Panc1 (cell line): Measurements from ENCODE around the gene ZBTB8A. TPM values are rescaled to one million over a fixed set of nuclear protein-coding genes. Genes with fewer than 3 reads are reported as not detected.

Experiments
- ATAC-seq: fragments of 200-7000 bp; cut with Tn5 transposase; 2 replicates; pipeline ENCODE4 v1.9.1; 2020; ENCODE audit warnings: mild to moderate bottlenecking, moderate library complexity
- BruUV-seq: library from RNA; stranded (reverse); fragments of 400-500 nt; replicated peaks from 2 replicates; lab custom pipeline; 2021; lab: Mats Ljungman, UMichigan
- CTCF ChIA-PET: fragments of 300-600 bp; sonication (Branson Sonifier 250); formaldehyde crosslinking; loops from one replicate; lab custom pipeline; 2022; ENCODE audit warnings: antibody characterized with exemption; lab: Charles Lee
- POLR2A ChIA-PET: fragments of 300-600 bp; sonication (Branson Sonifier 250); formaldehyde crosslinking; loops from one replicate; lab custom pipeline; 2022; ENCODE audit warnings: antibody characterized with exemption; lab: Charles Lee
- DNase-seq: peaks from one replicate; pipeline ENCODE4 v3.0.0-alpha.2; 2010; ENCODE audit warnings: low read depth, low spot score
- H3K27ac ChIP-seq: 2 replicates; pipeline ENCODE4 v1.5.1; 2011; ENCODE audit warnings: mild to moderate bottlenecking, low read length, inconsistent platforms
- H3K27me3 ChIP-seq: fragments of 200-500 bp; sonication (Bioruptor generic); 2 replicates; pipeline ENCODE4 v1.6.0; 2014; ENCODE audit warnings: low read length, inconsistent platforms; ENCODE audit not compliant: control insufficient read depth, insufficient read depth
- H3K36me3 ChIP-seq: fragments of 200-500 bp; sonication (Bioruptor generic); 2 replicates; pipeline ENCODE4 v1.5.1; 2014; ENCODE audit warnings: inconsistent platforms, mild to moderate bottlenecking, low read length, moderate library complexity; ENCODE audit not compliant: control insufficient read depth, insufficient read depth
- H3K4me1 ChIP-seq: 2 replicates; pipeline ENCODE4 v1.5.1; 2011; ENCODE audit warnings: inconsistent platforms, mild to moderate bottlenecking, low read length, moderate library complexity; ENCODE audit not compliant: control insufficient read depth, insufficient read depth
- H3K4me3 ChIP-seq, 2 experiments: 2 replicates each; pipeline ENCODE4 v1.5.1; 2011 to 2012; ENCODE audit warnings: low read depth in 2 of 2, low read length in 2 of 2, mild to moderate bottlenecking in 2 of 2, inconsistent platforms in 1 of 2, moderate library complexity in 1 of 2
- H3K9me3 ChIP-seq: fragments of 200-500 bp; sonication (Bioruptor generic); 2 replicates; pipeline ENCODE4 v1.5.1; 2014; ENCODE audit warnings: low read depth, mild to moderate bottlenecking, inconsistent platforms, low read length, moderate library complexity; ENCODE audit not compliant: control insufficient read depth, insufficient read depth
- CTCF ChIP-seq: fragments of 450-650 bp; IDR thresholded peaks from 2 replicates; pipeline ENCODE4 v1.5.1; 2017; ENCODE audit warnings: mild to moderate bottlenecking
- POLR2AphosphoS5 ChIP-seq: IDR thresholded peaks from 2 replicates; pipeline ENCODE4 v1.6.1; 2012; ENCODE audit warnings: mild to moderate bottlenecking, low read depth, low read length, moderate library complexity
- REST ChIP-seq, 2 experiments: IDR thresholded peaks; 2 replicates each; pipeline ENCODE4 v1.6.1; 2011 to 2012; ENCODE audit warnings: low read depth in 2 of 2, control low read depth in 1 of 2, low read length in 1 of 2, mild to moderate bottlenecking in 1 of 2, moderate library complexity in 1 of 2; ENCODE audit not compliant: insufficient read depth in 1 of 2
- SIN3A ChIP-seq: IDR thresholded peaks from 2 replicates; pipeline ENCODE4 v1.6.1; 2012; ENCODE audit warnings: low read depth, mild to moderate bottlenecking, low read length, moderate library complexity, borderline replicate concordance; ENCODE audit not compliant: insufficient read depth
- TCF7L2 ChIP-seq: IDR thresholded peaks from 2 replicates; pipeline ENCODE4 v1.6.1; 2011; ENCODE audit warnings: mild to moderate bottlenecking, low read depth, low read length, inconsistent platforms
- in situ Hi-C: cut with HindIII; loops from 2 replicates; pipeline ENCODE4 v1.10.0; 2016; ENCODE audit warnings: low sequenced_read_pairs, low pct_unique_long_range_greater_than_20kb
- intact Hi-C: fragments of 100-400 bp; cut with micrococcal nuclease; formaldehyde crosslinking; loops from one replicate; pipeline ENCODE4 v1.10.0; 2022; ENCODE audit not compliant: unreplicated experiment
- total RNA-seq: library from RNA; stranded (reverse); gene quantifications from one replicate; pipeline ENCODE4 v1.2.1, GENCODE V29; 2021; ENCODE audit not compliant: unreplicated experiment

Gene ZBTB8A
- total RNA-seq, 1 experiment from 2014 or later, result 6.5 TPM

GRCh38 chr1:32507021-32507420 lies 32.2 kb upstream of the ZBTB8A start:
- H3K4me1 ChIP-seq, result no peaks in the 10 kb centered on the region
- H3K4me3 ChIP-seq, result no peak overlapping the region
- TF ChIP-seq POLR2AphosphoS5 (no peak), SIN3A (no peak), TCF7L2 (no peak), REST (IDR thresholded peaks at IDR 0.05; ENCODE audit: insufficient read depth in 1 of 2, low read depth in 2 of 2, low read length in 1 of 2) (no peak), CTCF (no peak)
- CTCF ChIA-PET, result interaction anchor here (0.6 kb wide), 1 partner anchor 148 kb away, joined by 4 read pairs; no protein-coding TSS in a partner anchor
- no peaks in the 10 kb centered on the region for H3K9me3 ChIP-seq
- POLR2A ChIA-PET, result interaction anchor here (0.7 to 1.2 kb wide), 3 partner anchors 10 to 191 kb away, joined by 3 to 5 read pairs (median 4); no protein-coding TSS in a partner anchor
- in situ Hi-C loops, result no loop called here
- H3K27me3 ChIP-seq, result no peaks in the 10 kb centered on the region
- DNase-seq, result no peak
- intact Hi-C loops, result no loop called here
- H3K27ac ChIP-seq, result no peak overlapping the region
- no TSS peak for BruUV-seq
- no peaks in the 10 kb centered on the region for H3K36me3 ChIP-seq
- ATAC-seq, result no peak

GRCh38 chr1:32508761-32509160 lies 30.5 kb upstream of the ZBTB8A start:
- Histone ChIP-seq H3K36me3 (no peaks in the 10 kb centered on the region), H3K27me3 (no peaks in the 10 kb centered on the region), H3K9me3 (no peaks in the 10 kb centered on the region), H3K27ac (no peak overlapping the region), H3K4me3 (no peak overlapping the region), H3K4me1 (no peaks in the 10 kb centered on the region)
- no TSS peak for BruUV-seq
- TF ChIP-seq POLR2AphosphoS5 (no peak), REST (IDR thresholded peaks at IDR 0.05; ENCODE audit: insufficient read depth in 1 of 2, low read depth in 2 of 2, low read length in 1 of 2) (no peak), SIN3A (no peak), CTCF (no peak), TCF7L2 (no peak)
- POLR2A ChIA-PET, result no interaction called here
- in situ Hi-C loops (no loop called here), intact Hi-C loops (no loop called here)
- DNase-seq (no peak), ATAC-seq (no peak)
- CTCF ChIA-PET, result no interaction called here
